K562 treated with DMSO at 1 percent for 48 hours (cell line): ENCODE measurements around the gene EGLN2. TPM values are rescaled to one million over a fixed set of nuclear protein-coding genes. Genes with fewer than 3 reads are reported as not detected.

Experiments used
- total RNA-seq: library from RNA; unstranded; fragments of 300-600 nt; gene quantifications from 2 replicates; pipeline ENCODE4 v1.2.3, GENCODE V29; 2022; ENCODE audit warnings: low replicate concordance; ENCODE audit errors: extremely low read depth

The EGLN2 gene
- total RNA-seq = not detected in 2 replicates

DNA sequence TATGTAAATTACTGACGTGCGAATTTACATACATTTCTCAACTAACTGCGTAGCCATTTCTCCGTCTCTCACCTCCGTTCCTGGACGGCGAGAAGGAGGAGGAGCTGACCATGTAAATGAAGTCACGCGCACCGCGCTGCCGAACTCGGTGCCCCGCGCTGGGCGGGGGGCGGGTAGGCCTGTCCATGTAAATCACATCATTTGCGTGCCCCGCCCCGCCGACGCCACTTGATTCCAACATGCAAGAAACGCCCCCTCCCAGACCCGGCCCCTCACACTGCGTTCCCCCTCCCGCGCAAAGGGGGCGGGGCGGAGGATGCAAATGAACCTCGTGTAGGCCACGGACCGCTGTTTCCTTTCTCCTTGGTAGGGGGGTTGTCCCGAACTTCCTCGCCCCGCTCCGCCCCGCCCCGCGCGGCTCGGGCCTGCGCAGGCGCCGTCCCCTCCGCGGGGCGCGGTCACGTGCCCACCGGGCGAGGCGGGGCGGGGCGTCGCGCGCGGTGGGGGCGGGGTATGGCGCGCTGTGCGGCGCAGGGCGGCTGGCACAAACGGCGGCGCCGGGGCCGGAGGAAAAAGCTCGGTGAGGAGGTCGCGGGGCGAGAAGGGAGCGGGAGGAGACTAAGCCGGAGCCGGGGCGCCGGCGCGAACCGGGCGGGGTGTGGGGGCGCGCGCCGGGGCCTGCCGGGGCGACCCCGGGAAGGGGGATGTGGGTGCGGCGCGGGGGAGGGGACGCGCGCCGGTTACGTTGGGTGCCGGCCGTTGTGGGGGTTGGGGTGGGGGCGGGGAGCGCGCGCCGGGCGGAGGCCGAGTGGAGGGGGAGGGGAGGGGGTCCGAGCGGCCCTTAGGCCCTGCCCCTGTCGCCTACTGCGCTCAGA is at the start of gene EGLN2:
Gene EGLN2 (plus strand): TSS at position 509 of the 875 bp plus-strand sequence. CDS start 1,382 bp downstream, outside the sequence.

DNA sequence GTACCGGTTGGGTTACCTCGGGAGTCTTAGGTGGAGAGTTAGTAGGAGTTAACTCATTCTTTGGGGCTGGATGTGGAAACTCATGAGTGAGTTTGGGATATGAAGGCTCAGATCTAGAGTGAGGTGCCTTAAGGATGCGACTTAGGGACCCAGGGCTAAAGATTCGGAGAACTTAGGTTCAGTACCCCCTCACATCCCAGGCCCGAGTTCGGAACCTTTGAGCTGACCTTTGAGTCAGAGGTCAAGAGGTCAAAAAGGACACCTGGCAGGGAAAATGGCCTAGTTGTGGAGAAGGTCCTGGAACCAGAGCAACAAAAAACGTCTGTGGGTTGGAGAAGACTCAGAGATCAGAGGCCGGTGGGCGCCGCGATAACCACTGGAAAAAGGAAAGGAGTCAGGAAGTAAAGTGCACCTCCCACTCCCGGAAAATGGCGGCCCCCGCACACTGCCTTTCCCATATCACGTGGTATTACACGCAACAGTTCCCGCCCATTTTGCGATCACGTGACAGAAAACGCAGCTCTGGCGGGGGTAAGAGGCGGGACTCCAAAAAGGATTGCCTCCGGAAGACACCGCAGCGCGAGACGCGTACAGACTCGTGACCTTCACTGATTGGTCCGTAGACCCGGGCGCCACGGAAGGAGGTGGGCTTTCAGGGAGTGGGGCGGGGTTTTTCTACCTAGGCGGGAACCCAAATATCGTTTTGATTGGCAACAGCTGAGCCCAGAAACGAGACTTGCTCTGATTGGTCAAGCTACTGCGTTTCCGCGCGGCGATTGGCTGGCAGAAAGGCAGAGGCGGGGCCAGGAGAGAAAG is 48.7 kb upstream of the EGLN2 start, which contains the start of gene ACTMAP:
Gene ACTMAP (minus strand): TSS at position 420 of the 816 bp plus-strand sequence. CDS start 674 bp downstream, outside the sequence.

DNA sequence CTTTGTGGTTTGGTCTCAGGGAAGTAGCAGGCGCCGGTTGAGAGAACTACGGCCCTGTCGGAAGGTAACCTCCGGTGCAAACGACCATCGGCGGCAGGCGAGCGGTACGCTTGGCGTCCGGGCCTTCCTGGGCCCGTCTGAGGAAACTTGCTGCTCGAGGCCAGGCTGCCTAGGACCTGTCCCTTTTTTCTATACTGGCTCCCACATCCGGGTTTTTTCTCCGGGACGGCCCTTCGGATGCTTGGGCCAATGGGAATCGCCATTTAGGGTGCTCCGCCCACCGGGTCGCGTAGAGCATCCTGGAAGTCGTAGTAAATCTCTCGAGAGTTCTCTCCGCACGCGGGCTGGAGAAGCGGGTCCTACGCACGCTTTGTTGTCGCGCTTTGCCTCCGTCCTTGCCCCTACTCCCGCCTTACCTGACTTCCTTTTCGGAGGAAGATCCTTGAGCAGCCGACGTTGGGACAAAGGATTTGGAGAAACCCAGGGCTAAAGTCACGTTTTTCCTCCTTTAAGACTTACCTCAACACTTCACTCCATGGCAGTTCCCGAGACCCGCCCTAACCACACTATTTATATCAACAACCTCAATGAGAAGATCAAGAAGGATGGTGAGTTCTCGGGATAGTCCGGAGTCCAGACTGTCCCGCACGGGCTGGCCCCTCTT is 48.0 kb upstream of the EGLN2 start, which contains the start of gene SNRPA:
Gene SNRPA (plus strand): TSS at position 330 of the 664 bp plus-strand sequence. CDS start 206 bp downstream, at position 536.

DNA sequence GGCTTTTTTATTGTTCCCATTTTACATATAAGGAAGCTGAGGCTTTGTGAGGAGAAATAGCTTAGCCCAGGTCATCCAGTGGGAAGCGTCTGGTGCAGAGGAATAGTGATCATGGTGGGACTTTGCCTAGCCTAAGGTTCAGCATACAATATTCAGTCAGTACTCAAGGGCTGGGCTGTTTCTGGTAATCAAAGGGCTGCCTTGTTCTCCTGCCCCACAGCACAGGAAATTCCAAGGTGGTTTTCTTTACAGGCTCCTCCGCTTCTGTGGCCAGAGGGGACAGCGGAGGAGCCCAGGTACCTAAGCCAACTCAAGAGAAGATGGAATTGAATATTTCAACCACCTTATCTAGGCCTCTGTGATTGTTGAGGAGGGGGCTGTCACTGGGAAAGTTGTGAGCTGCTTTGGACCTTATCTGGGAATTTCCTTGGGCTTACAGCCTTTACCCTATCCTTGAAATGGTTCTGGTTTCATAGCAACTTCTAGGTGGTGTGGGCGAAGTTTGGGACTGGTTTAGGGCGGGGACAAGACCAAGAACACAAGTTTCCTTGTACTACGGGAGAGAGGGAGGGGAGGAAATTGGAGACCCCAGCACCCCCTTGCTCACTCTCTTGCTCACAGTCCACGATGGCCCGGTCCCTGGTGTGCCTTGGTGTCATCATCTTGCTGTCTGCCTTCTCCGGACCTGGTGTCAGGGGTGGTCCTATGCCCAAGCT is 23.9 kb upstream of the EGLN2 start, which contains the start of gene MIA:
Gene MIA (plus strand): TSS at position 606 of the 716 bp plus-strand sequence. CDS start 22 bp downstream, at position 628.

DNA sequence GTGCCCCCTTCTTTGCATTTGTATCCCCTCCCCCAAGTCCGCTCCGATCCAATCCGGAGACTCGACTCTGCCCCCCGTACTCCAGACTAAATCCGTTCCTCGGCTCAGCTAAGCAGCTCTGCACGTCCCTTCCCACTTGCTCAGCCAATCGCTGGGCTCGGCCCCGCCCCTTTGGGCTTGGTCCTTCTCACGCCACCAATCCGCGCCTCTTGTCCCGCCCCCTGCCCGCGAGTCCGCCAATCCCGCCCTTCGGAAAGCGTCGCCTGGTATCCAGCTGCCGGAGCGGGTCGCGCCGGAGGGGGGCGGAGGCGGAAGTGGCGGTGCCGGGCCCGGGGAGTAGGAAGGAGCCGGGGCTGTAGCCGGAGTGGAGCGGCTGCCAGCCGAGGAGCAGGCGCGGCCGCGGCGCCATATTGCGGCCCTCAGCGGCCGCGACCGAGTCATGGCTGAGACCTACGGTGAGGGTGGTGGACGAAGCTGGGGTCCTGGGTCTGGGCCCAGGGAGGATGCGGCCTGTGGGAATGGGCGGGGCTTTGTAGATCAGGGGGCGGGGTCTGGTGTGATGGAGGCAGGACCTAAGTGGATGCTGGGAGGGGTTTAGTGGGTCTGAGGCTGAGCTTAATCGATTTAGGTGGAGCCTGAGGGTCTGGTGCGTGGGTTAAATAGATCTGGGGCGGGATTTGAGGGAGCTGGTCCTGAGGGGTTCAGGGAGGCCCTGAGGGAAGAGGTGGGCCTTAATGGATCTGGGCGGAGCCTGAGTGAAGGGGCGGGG is 20.9 kb upstream of the EGLN2 start, which contains the start of gene RAB4B:
Gene RAB4B (plus strand): TSS at position 311 of the 769 bp plus-strand sequence. CDS start 129 bp downstream, at position 440.

DNA sequence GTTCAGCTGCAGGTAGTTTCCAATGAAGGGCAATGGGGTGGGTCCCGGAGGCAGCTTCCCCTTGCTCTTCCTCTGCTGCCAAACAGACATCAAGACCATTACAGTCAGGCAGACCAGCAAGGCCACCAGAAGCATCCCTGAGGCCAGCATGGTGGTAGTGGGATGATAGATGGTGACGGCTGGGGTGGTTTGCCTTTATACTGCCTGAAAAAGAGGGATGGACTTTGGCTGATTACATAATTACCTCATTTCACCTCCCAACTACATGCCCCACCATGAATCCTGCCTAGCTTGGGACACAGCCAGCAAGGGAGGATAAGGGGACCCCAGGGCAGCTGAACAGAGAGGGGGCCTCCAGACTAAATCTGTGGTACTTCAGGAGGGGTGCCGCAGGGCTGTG is 51.3 kb downstream of the EGLN2 start, which contains the start of gene CYP2A6:
Gene CYP2A6 (minus strand): TSS at position 171 of the 400 bp plus-strand sequence. CDS start 21 bp downstream, at position 150.

Other genes with a start within 250 kb of the EGLN2 start
- not detected in 2 replicates for gene SHKBP1, start 222.3 kb upstream of the EGLN2 start, total RNA-seq
- not detected in 2 replicates for gene LTBP4, start 197.8 kb upstream of the EGLN2 start, total RNA-seq
- not detected in 2 replicates for gene NUMBL, start 108.5 kb upstream of the EGLN2 start, total RNA-seq
- gene COQ8B, start 82.3 kb upstream of the EGLN2 start, total RNA-seq = not detected in 2 replicates
- not detected in 2 replicates for gene ITPKC, start 82.1 kb upstream of the EGLN2 start, total RNA-seq
- gene ACTMAP, start 48.7 kb upstream of the EGLN2 start, total RNA-seq = not detected in 2 replicates
- gene SNRPA, start 48.0 kb upstream of the EGLN2 start, total RNA-seq = not detected in 2 replicates
- gene MIA, start 23.7 kb upstream of the EGLN2 start, total RNA-seq = not detected in 2 replicates
- gene RAB4B, start 20.9 kb upstream of the EGLN2 start, total RNA-seq = not detected in 2 replicates
- not detected in 2 replicates for gene CYP2A6, start 51.3 kb downstream of the EGLN2 start, total RNA-seq
- gene CYP2A7, start 83.0 kb downstream of the EGLN2 start, total RNA-seq = not detected in 2 replicates
- not detected in 2 replicates for gene CYP2B6, start 192.1 kb downstream of the EGLN2 start, total RNA-seq